ENCODE data around the gene PSMC1.
"Not testable (repeated sequence)": the region's sequence is repeated elsewhere in the genome, so short reads cannot be mapped to it uniquely, and the experiment has no call there.

PSMC1 gene

GRCh38 chr14:90256354-90257131 is at the start of gene PSMC1:
PSMC1 (plus strand) TSS chr14:90256553; CDS start chr14:90256598, 45 bp downstream.
- DNase-seq = peak; percentile 87 to 92

GRCh38 chr14:90213099-90213748 is 43.1 kb upstream of the PSMC1 start:
- no peak for DNase-seq

DNA sequence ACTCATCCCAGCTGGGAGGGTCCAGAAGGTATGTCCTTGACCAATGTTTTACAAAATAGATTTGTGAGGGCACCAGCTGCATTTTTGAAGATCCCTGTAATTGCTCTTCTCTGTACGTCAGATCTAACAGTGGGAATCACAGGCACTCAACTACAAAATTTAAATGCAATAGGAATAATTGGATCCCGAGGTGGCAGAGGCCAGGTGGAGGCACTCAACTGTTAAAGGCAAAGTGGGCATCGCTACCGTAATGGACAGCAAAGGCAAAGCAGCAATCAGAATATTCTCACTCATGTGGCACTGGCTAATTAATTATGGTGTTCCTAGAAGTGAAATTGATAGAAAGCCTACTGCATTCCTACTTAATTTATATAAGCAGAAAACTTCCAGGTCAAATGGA is 27.9 kb upstream of the PSMC1 start:
- no peak for DNase-seq

DNA sequence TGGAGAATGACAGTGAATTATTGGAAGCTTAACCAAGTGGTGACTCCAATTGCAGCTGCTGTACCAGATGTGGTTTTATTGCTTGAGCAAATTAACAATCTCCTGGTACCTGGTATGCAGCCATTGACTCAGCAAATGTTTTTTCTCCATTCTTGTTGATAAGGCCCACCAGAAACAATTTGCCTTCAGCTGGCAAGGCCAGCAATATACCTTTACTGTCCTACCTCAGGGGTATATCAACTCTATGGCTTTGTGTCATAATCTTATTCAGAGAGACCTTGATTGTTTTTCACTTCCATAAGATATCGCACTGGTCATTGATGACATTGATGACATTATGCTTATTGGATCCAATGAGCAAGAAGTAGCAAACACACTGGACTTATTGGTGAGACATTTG is 26.4 kb upstream of the PSMC1 start:
- DNase-seq = not testable (repeated sequence)

- DNase-seq = peak; percentile 76 to 83
Measured at GRCh38 chr14:90235179-90235976, 21.0 kb upstream of the PSMC1 start.

- peak; percentile 3 to 8 for DNase-seq
Measured at GRCh38 chr14:90239139-90239538, 17.2 kb upstream of the PSMC1 start.

GRCh38 chr14:90242444-90242843 is 13.9 kb upstream of the PSMC1 start:
- DNase-seq = no peak

- no peak for DNase-seq
Measured at GRCh38 chr14:90246936-90247335, 9.4 kb upstream of the PSMC1 start.

GRCh38 chr14:90247441-90247840 is 8.9 kb upstream of the PSMC1 start:
- DNase-seq = not testable (repeated sequence)

- no peak for DNase-seq
Measured at GRCh38 chr14:90248594-90248993, 7.8 kb upstream of the PSMC1 start.

DNA sequence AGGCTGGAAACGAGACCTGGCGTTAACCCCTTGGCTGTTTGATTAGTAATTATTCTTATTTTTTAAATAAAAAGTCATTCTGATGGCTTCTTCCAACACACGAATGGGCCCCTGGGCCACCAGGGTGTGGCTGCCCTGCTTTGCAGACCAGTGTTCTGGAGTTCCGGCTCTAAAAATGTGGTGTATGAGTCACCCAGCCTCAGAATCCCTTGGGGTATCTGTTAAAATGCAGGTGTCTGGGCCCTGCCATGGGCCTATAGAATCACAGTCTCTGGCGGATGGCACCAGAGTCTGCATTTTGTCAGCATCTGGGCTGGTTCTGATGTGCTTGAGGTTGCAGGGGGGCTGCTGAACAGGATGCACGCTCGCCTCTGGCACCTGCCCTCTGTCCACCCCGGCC is 2.5 kb upstream of the PSMC1 start:
- DNase-seq = no peak

DNA sequence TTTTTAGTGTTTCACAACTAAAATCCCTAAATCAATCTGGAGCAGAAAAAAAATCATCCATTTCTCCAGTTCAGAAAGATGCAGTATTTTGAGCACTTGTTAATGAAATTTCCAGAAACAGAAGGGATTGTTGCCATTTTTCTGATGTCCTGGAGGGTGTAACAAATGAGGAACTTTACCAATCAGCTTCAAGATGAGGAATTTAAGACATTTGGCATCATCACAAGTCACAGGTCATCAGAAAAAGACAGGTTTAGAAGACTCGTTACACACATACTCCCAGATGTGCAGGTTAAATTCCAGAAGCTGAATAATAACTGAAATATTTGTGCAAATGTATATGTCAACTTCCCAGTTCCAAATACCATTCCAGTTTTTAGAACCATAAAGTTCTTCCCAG is 482 bp upstream of the PSMC1 start:
- no peak for DNase-seq

DNA sequence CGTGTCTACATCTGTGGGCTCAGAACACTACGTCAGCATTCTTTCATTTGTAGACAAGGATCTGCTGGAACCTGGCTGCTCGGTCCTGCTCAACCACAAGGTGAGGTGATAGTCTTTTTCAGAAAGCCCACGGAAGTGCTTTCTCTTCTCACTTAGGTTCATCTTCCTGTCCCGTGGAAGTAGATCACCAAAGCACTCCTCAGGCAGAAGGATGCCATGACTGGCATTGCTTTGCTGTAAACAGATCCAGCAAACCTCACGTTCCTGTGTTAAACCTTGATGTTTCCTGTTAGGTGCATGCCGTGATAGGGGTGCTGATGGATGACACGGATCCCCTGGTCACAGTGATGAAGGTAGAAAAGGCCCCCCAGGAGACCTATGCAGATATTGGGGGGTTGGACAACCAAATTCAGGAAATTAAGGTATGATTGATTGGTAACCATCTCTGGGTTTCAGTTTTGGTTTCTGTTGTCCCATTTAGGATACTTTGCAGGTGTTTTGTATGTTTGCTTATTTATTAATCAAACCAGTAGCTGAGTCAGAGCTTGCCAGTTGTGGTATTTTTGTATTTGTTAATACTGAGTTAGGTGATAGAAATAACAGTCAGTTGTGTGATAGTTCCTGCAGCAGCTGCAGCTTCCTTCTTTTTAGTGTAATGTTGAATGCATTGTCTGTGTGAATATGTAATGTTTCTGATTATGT is 7.5 kb downstream of the PSMC1 start:
- no peak for DNase-seq

DNA sequence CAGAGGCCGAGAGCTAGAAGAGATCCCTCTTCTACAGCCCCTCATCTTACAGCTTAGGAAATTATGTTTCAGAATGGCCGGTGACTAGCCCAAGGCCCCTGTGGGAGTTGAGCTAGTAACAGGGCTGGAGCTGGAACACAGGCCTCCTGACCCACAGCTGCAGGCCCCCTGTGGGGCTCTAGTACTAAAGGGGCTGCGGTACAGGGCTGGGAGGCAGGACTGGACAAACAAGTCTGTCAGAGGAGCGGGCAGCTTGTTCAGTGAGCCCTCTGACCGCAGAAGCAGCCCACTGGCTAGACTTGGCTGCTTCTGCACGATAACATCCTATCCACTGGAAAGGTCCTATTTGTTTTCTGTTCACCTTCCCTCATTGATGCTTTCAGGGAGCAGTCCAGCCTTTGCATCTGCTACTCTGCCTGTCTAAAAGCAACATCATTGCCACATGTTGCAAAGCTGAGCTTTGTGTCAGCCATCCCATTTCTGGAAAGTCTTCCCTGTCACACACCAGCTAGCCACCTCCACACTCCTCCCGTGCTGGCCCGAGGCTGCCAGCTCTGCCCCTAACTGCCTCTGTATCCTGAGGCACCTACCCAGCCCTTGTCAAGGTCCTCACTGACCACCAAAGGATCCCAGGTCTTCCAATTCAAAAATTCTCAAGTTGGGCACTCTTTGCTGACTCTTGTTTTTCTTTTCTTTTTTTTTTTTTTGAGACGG is 10.2 kb downstream of the PSMC1 start:
- no peak for DNase-seq

DNA sequence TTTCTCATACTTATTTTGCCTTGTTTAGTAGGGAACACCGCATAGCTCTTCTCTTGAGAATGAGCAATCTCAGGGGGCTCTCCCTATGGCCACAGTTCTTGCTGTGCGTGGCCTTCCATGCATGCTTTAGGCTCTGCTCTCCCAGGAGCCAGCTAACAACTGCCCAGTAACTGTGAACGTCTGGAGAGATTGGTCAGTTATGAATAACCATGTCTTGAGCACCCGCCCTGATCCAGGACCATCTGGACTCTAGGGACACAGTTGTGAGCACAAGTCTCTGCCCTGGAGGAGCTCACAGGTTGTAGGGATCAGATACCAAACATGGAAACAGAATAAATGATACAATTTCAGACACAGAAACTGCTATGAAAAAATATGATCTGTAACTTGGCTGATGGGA is 12.1 kb downstream of the PSMC1 start:
- DNase-seq = no peak

GRCh38 chr14:90272523-90272922 is 16.2 kb downstream of the PSMC1 start:
- DNase-seq = no peak

DNA sequence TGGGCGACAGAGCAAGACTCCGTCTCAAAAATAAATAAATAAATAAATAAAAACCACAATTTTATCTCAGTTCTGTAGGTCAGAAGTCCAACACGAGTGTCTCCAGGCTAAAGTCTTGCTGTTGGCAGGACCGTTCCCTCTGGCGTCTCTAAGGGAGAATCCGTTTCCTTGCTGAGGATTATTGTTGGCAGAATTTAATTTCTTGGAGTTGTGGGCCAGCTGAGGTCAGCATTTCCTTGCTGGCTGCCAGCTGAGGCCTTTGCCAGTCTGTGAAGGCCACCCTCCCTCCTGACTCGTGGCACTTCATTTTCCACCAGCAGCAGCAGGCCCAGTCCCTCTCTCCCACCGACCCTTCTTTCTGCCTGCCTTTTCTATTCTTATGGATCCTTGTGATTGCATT is 17.2 kb downstream of the PSMC1 start:
- no peak for DNase-seq

GRCh38 chr14:90274019-90274418 is 17.7 kb downstream of the PSMC1 start:
- no peak for DNase-seq

- peak; percentile 34 to 54 for DNase-seq
Measured at GRCh38 chr14:90274808-90275457, 18.6 kb downstream of the PSMC1 start.

DNA sequence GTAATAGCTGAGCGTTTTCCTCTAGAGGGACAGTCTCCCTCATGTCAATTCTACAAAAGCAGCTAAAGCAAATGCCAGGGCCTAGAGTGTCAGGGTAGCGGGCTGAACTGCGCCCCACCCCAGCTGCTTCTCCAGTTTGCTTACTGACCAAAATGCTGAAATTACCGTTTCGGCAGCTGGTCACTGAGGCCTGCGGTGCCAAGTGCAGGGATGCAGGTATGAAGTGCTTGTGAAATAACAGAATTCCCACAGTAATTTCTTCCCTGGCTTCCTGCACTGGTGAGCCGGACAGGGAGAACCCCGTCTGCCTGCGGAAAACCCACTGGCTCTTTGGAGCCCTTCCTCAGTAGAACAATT is 19.1 kb downstream of the PSMC1 start:
- DNase-seq = peak in 1 of 2 experiments; percentile 21

GRCh38 chr14:90275820-90276219 is 19.5 kb downstream of the PSMC1 start:
- DNase-seq = peak; percentile 43 to 55
